ENCODE results near the gene CKB. TPM values are rescaled to one million over a fixed set of nuclear protein-coding genes. Genes with fewer than 3 reads are reported as not detected.

CKB gene
- total and polyA plus RNA-seq, 3 donors from 2014 or later, result 504 to 1,322 (median 1,148) TPM

GRCh38 chr14:103547455-103547940, 24.9 kb upstream of the CKB start:
- no peak for DNase-seq
- H3K4me1 ChIP-seq, result peaks cover 61% of the 10 kb centered on the region
- no peaks in the 10 kb centered on the region for H3K27me3 ChIP-seq
- intact Hi-C loops (cut with DNase I; ENCODE audit: low total_unique reads), result no loop called here
- TF ChIP-seq POLR2A (IDR thresholded peaks at IDR 0.05), result no peak
- no peak for TF ChIP-seq CTCF (IDR thresholded peaks at IDR 0.05)
- H3K36me3 ChIP-seq (ENCODE audit: low read depth, missing control alignments), result no peaks in the 10 kb centered on the region
- H3K27ac ChIP-seq, result no peak overlapping the region
- 91 to 94% methylated on average over 10 to 11 of the region's 11 CpGs for WGBS, 2 donors
- H3K4me3 ChIP-seq, result no peak overlapping the region
- no peaks in the 10 kb centered on the region for H3K9me3 ChIP-seq

GRCh38 chr14:103546652-103547454, 24.2 kb upstream of the CKB start:
- H3K4me3 ChIP-seq, result no peak overlapping the region
- H3K9me3 ChIP-seq, result no peaks in the 10 kb centered on the region
- intact Hi-C loops (cut with DNase I; ENCODE audit: low total_unique reads), result no loop called here
- DNase-seq, result peak; percentile 83
- no peaks in the 10 kb centered on the region for H3K36me3 ChIP-seq (ENCODE audit: low read depth, missing control alignments)
- 45 to 65% methylated on average over 2 to 20 of the region's 21 CpGs for WGBS, 2 donors
- peaks cover 61% of the 10 kb centered on the region for H3K4me1 ChIP-seq
- no peak overlapping the region for H3K27ac ChIP-seq
- no peak for TF ChIP-seq POLR2A (IDR thresholded peaks at IDR 0.05)
- TF ChIP-seq CTCF (IDR thresholded peaks at IDR 0.05), result peak; percentile 88 to 95 (median 91)
- H3K27me3 ChIP-seq, result no peaks in the 10 kb centered on the region

GRCh38 chr14:103545915-103546651, 23.5 kb upstream of the CKB start:
- no peak overlapping the region for H3K27ac ChIP-seq
- peaks cover 61% of the 10 kb centered on the region for H3K4me1 ChIP-seq
- WGBS, 2 donors, result 78 to 82% methylated on average over 7 to 27 of the region's 27 CpGs
- no peaks in the 10 kb centered on the region for H3K9me3 ChIP-seq
- no peaks in the 10 kb centered on the region for H3K27me3 ChIP-seq
- no peaks in the 10 kb centered on the region for H3K36me3 ChIP-seq (ENCODE audit: low read depth, missing control alignments)
- intact Hi-C loops (cut with DNase I; ENCODE audit: low total_unique reads), result no loop called here
- no peak overlapping the region for H3K4me3 ChIP-seq
- no peak for DNase-seq
- no peak for TF ChIP-seq POLR2A (IDR thresholded peaks at IDR 0.05)
- TF ChIP-seq CTCF (IDR thresholded peaks at IDR 0.05), result no peak

GRCh38 chr14:103545219-103545914, 22.7 kb upstream of the CKB start:
- intact Hi-C loops (cut with DNase I; ENCODE audit: low total_unique reads), result no loop called here
- H3K36me3 ChIP-seq (ENCODE audit: low read depth, missing control alignments), result no peaks in the 10 kb centered on the region
- no peaks in the 10 kb centered on the region for H3K9me3 ChIP-seq
- 80 to 91% methylated on average over 2 to 29 of the region's 29 CpGs for WGBS, 2 donors
- H3K4me1 ChIP-seq, result peaks cover 61% of the 10 kb centered on the region
- no peak for DNase-seq
- TF ChIP-seq POLR2A (IDR thresholded peaks at IDR 0.05), result no peak
- no peak for TF ChIP-seq CTCF (IDR thresholded peaks at IDR 0.05)
- H3K27ac ChIP-seq, result no peak overlapping the region
- H3K27me3 ChIP-seq, result no peaks in the 10 kb centered on the region
- no peak overlapping the region for H3K4me3 ChIP-seq
